Measurements from ENCODE around the gene PTPRN2.
"Not testable (repeated sequence)": the region's sequence is repeated elsewhere in the genome, so short reads cannot be mapped to it uniquely, and the experiment has no call there.

Gene PTPRN2

GRCh38 chr7:158406801-158407200, 180.8 kb downstream of the PTPRN2 start:
- no peak for DNase-seq (ENCODE audit: insufficient read length, low spot score)
- TF ChIP-seq CTCF (IDR thresholded peaks at IDR 0.05; ENCODE audit: insufficient read depth, missing control alignments), result no peak
- no peak for FAIRE-seq

DNA sequence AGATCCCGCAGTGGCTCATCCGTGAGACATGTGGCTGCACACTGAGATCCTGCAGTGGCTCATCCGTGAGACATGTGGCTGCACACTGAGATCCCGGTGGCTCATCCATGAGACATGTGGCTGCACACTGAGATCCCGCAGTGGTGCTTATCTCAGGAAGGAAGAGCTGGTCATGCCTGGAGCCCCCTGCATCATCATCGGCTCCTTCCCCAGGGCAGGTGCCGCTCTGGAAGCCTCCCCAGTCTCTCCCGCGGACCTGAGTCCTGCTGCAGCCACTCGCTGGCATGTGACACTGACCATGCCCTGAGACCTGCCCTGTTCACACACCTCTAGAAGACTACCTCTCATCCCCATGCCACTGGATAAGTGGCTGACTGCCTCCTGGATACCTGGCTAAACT, 181.3 kb downstream of the PTPRN2 start:
- no peak for DNase-seq (ENCODE audit: insufficient read length, low spot score)
- TF ChIP-seq CTCF (IDR thresholded peaks at IDR 0.05; ENCODE audit: insufficient read depth, missing control alignments), result no peak
- FAIRE-seq, result no peak

DNA sequence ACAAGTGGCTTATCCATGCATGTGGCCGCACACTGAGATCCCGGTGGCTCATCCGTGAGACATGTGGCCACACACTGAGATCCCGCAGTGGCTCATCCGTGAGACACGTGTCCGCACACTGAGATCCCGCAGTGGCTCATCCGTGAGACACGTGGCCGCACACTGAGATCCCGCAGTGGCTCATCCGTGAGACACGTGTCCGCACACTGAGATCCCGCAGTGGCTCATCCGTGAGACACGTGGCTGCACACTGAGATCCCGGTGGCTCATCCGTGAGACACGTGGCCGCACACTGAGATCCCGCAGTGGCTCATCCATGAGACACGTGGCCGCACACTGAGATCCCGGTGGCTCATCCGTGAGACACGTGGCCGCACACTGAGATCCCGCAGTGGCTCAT, 181.9 kb downstream of the PTPRN2 start:
- not testable (repeated sequence) for FAIRE-seq; DNase-seq (ENCODE audit: insufficient read length, low spot score)

DNA sequence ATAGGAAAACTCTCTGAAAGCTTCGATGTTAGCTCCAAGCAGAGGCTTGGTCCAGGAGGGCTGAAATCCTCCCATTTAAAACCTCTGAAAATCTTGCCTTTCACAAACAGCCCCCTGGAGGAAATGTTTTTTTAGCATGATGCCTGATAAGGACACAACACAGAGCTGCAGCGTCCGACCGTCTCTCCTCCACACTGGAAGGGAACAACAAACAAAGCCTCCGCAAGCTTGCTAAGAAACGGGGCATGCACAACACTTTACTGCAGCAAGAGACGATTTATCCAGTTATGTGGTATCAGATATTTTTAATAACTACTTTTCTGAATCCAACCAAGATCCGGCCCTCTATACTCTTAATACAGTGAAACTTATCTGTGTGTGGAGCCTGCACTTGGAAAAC, 182.3 kb downstream of the PTPRN2 start:
- no peak for TF ChIP-seq CTCF (IDR thresholded peaks at IDR 0.05; ENCODE audit: insufficient read depth, missing control alignments)
- DNase-seq (ENCODE audit: insufficient read length, low spot score) (no peak), FAIRE-seq (no peak)

- TF ChIP-seq CTCF (IDR thresholded peaks at IDR 0.05; ENCODE audit: insufficient read depth, missing control alignments), result no peak
- FAIRE-seq, result no peak
- DNase-seq (ENCODE audit: insufficient read length, low spot score), result no peak
Measured at GRCh38 chr7:158404031-158404761, 183.4 kb downstream of the PTPRN2 start.

DNA sequence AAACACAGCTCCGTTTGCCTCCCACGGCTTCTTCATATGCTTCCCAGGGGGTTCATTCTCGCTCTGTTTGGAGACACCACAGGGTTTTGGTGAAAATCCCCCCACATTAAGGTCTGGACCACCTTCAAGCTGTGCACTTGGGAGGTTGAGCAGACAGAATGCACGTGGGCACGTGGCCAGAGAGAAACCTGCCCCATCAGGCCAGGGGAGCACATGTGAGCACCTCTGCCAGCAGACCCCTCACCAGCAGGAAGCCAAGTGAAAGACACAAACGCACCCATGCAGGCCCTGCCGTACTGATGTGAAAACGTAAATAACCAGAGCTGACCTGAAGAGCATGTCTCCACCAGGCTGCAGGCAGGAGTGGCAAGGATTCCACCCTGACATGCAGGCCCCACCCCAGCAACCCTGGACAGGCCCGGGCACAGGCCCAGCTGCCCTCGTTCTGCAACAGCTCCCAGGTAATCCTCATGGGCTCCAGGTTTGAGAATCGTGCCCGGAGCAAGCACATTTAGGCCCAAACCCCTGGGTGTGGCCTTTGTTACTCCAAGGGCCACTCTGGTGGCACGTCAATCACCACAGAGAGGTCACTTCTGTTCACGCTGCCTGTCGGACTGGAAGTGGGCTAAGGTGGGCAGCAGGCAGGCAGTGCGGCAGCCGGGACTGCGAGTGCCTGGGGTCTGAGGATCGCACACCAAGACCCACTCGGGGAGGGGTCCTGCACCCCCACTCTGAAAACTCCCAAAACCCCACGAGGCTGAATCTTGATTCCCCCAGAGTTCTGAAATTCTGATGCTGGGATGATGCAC, 184.4 kb downstream of the PTPRN2 start:
- DNase-seq (ENCODE audit: insufficient read length, low spot score), result no peak
- TF ChIP-seq CTCF (IDR thresholded peaks at IDR 0.05; ENCODE audit: insufficient read depth, missing control alignments), result no peak
- no peak for FAIRE-seq

- no peak for FAIRE-seq
- no peak for DNase-seq (ENCODE audit: insufficient read length, low spot score)
- TF ChIP-seq CTCF (IDR thresholded peaks at IDR 0.05; ENCODE audit: insufficient read depth, missing control alignments), result no peak
Measured at GRCh38 chr7:158402471-158402870, 185.2 kb downstream of the PTPRN2 start.
